GM19238 (cell line): ENCODE results near the gene AMN.
"Not testable (repeated sequence)": the region's sequence is repeated elsewhere in the genome, so short reads cannot be mapped to it uniquely, and the experiment has no call there.

Source experiments
- DNase-seq: peaks from one replicate; pipeline ENCODE4 v3.0.0; 2011; ENCODE audit warnings: low spot score; ENCODE audit not compliant: insufficient read length

Gene AMN

GRCh38 chr14:102922490-102923200 lies at the start of gene AMN:
Gene AMN (plus strand): TSS chr14:102922663. CDS start chr14:102922689, 26 bp downstream.
- no peak for DNase-seq

GRCh38 chr14:102873131-102873530 lies 49.3 kb upstream of the AMN start:
- DNase-seq = no peak

GRCh38 chr14:102873546-102874061 lies 48.9 kb upstream of the AMN start:
- DNase-seq = no peak

GRCh38 chr14:102875652-102876051 lies 46.8 kb upstream of the AMN start:
- DNase-seq = no peak

GRCh38 chr14:102877511-102877910 lies 45.0 kb upstream of the AMN start:
- DNase-seq = not testable (repeated sequence)

GRCh38 chr14:102878174-102878969 lies 44.1 kb upstream of the AMN start:
- DNase-seq = no peak

- no peak for DNase-seq
These were observed 43.4 kb upstream of the AMN start for GRCh38 chr14:102878970-102879460.

- DNase-seq = no peak
These were observed 40.1 kb upstream of the AMN start for GRCh38 chr14:102882226-102882906.

- DNase-seq = no peak
These were observed 39.3 kb upstream of the AMN start for GRCh38 chr14:102883089-102883541.

- no peak for DNase-seq
These were observed 38.9 kb upstream of the AMN start for GRCh38 chr14:102883554-102883953.

GRCh38 chr14:102885737-102886447 lies 36.6 kb upstream of the AMN start:
- DNase-seq = no peak

GRCh38 chr14:102888748-102889147 lies 33.7 kb upstream of the AMN start:
- DNase-seq = no peak

- no peak for DNase-seq
These were observed 32.8 kb upstream of the AMN start for GRCh38 chr14:102889615-102890014.

GRCh38 chr14:102891111-102891510 lies 31.4 kb upstream of the AMN start:
- no peak for DNase-seq

- DNase-seq = no peak
These were observed 30.9 kb upstream of the AMN start for GRCh38 chr14:102891556-102891955.

- DNase-seq = no peak
These were observed 29.8 kb upstream of the AMN start for GRCh38 chr14:102892651-102893050.

- DNase-seq = no peak
These were observed 29.0 kb upstream of the AMN start for GRCh38 chr14:102893452-102893851.

GRCh38 chr14:102896735-102897134 lies 25.7 kb upstream of the AMN start:
- DNase-seq = not testable (repeated sequence)

- no peak for DNase-seq
These were observed 25.0 kb upstream of the AMN start for GRCh38 chr14:102897299-102898027.

- DNase-seq = no peak
These were observed 24.2 kb upstream of the AMN start for GRCh38 chr14:102898298-102898697.
